H1 (cell line): ENCODE results near the gene TSPOAP1.

Experiments used
- BCL11A ChIP-seq, 2 experiments: IDR thresholded peaks; one replicate each; pipeline ENCODE4 v1.6.1; 2011; ENCODE audit warnings: low read depth in 2 of 2, low read length in 2 of 2, mild to moderate bottlenecking in 2 of 2
- EZH2 ChIP-seq: fragments of 200-600 bp; sonication (generic); IDR thresholded peaks from 2 replicates; pipeline ENCODE4 v1.7.1; 2012; ENCODE audit warnings: low read depth, mild to moderate bottlenecking, moderate library complexity, low read length, inconsistent platforms; ENCODE audit not compliant: severe bottlenecking
- POLR2A ChIP-seq, 2 experiments: IDR thresholded peaks; 1 replicate in 1 of 2; 2 replicates in 1 of 2; pipeline ENCODE4 v1.6.1; 2011; ENCODE audit warnings: low read depth in 2 of 2, low read length in 2 of 2, mild to moderate bottlenecking in 2 of 2; ENCODE audit errors: control extremely low read depth in 1 of 2
- POLR2AphosphoS5 ChIP-seq: IDR thresholded peaks from 2 replicates; pipeline ENCODE4 v1.6.1; 2011; ENCODE audit warnings: low read depth, low read length
- TCF12 ChIP-seq: IDR thresholded peaks from 2 replicates; pipeline ENCODE4 v1.6.1; 2011; ENCODE audit warnings: low read depth, mild to moderate bottlenecking, low read length
- TF ChIP-seq, protein P1 (sequence below), 3 experiments: IDR thresholded peaks; 1 replicate in 2 of 3; 2 replicates in 1 of 3; pipeline versions ENCODE4 v1.5.1 to v1.6.1; 2011; ENCODE audit warnings: low read length in 3 of 3, mild to moderate bottlenecking in 3 of 3, inconsistent platforms in 2 of 3, low read depth in 1 of 3, moderate library complexity in 1 of 3; ENCODE audit not compliant: insufficient read depth in 1 of 3; ENCODE audit errors: control extremely low read depth in 1 of 3

DNA sequence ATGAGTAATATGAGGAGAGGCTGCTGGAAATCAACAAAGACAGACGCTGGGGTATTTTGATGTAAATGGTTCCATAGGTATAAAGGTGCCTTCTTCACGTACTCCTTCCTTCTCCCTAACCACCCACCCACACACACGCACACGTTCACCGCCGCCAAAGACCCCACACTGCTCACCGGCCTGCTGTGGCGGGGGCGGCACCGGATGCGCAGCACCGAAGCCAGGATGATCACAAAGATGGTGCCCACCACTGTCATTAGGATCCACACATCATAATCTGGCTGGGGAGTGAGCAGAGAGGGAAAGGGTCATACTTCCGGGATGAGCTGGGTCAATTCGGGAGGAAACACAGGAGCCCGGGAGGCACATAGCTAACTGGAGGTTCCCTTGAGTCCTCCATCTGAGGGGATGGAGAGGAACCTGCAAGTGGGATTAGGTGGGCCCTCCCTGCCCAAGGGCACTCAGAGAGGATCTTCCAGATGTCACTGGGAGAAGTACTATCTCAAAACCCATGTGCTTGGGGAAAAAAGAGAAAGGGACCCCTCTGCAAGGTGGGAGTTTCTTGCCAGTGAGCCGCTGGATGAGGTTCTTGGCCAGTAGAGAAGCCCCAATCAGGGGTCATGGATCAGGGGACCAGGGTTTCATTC lies 33.9 kb upstream of the TSPOAP1 start:
- TF ChIP-seq POLR2AphosphoS5 (no peak), POLR2A (IDR thresholded peaks at IDR 0.05; ENCODE audit: control extremely low read depth in 1 of 2, low read depth in 2 of 2, low read length in 2 of 2) (no peak), EZH2 (no peak), TCF12 (no peak), BCL11A (IDR thresholded peaks at IDR 0.05; ENCODE audit: low read depth in 2 of 2, low read length in 2 of 2) (no peak)
- TF ChIP-seq, protein P1, sequence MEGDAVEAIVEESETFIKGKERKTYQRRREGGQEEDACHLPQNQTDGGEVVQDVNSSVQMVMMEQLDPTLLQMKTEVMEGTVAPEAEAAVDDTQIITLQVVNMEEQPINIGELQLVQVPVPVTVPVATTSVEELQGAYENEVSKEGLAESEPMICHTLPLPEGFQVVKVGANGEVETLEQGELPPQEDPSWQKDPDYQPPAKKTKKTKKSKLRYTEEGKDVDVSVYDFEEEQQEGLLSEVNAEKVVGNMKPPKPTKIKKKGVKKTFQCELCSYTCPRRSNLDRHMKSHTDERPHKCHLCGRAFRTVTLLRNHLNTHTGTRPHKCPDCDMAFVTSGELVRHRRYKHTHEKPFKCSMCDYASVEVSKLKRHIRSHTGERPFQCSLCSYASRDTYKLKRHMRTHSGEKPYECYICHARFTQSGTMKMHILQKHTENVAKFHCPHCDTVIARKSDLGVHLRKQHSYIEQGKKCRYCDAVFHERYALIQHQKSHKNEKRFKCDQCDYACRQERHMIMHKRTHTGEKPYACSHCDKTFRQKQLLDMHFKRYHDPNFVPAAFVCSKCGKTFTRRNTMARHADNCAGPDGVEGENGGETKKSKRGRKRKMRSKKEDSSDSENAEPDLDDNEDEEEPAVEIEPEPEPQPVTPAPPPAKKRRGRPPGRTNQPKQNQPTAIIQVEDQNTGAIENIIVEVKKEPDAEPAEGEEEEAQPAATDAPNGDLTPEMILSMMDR (IDR thresholded peaks at IDR 0.05; ENCODE audit: control extremely low read depth in 1 of 3, insufficient read depth in 1 of 3, low read depth in 1 of 3, low read length in 3 of 3): no peak
